Measurements from ENCODE around the gene SLC13A2. TPM values are rescaled to one million over a fixed set of nuclear protein-coding genes. Genes with fewer than 3 reads are reported as not detected.
"Not testable (repeated sequence)": the region's sequence is repeated elsewhere in the genome, so short reads cannot be mapped to it uniquely, and the experiment has no call there.

The SLC13A2 gene, protein sequence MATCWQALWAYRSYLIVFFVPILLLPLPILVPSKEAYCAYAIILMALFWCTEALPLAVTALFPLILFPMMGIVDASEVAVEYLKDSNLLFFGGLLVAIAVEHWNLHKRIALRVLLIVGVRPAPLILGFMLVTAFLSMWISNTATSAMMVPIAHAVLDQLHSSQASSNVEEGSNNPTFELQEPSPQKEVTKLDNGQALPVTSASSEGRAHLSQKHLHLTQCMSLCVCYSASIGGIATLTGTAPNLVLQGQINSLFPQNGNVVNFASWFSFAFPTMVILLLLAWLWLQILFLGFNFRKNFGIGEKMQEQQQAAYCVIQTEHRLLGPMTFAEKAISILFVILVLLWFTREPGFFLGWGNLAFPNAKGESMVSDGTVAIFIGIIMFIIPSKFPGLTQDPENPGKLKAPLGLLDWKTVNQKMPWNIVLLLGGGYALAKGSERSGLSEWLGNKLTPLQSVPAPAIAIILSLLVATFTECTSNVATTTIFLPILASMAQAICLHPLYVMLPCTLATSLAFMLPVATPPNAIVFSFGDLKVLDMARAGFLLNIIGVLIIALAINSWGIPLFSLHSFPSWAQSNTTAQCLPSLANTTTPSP
- polyA plus RNA-seq (2012; ENCODE audit: insufficient read depth, insufficient read length): not detected

GRCh38 chr17:28473542-28473941, at the start of gene SLC13A2:
TSS of gene SLC13A2 (plus strand) at chr17:28473644. CDS start at chr17:28473713, 69 bp downstream.
- no peak within 1 kb of the TSS for H3K4me3 ChIP-seq (ENCODE audit: low read length)
- DNase-seq (ENCODE audit: low read depth, low spot score): no peak

DNA sequence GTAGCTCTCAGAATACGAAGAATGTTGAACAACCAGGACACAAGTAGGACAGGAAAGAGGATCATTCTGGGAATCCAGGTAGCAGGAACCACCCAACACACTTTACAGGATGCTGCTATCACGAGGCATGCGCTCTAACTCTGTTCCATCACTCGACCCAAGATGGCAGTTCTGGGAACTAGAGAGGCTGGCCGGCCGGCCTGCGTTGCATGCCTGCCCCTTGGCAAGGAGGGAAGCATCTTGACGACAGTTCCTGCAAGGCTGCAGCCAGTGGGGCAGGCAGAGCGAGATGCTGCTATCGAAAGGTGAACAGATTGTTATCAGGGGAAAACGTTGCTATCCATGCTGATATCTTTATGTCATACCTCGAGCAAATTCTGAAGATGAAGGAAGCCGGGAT, 48.2 kb upstream of the SLC13A2 start:
- DNase-seq (ENCODE audit: low read depth, low spot score): no peak
- no peak overlapping the region for H3K4me3 ChIP-seq (ENCODE audit: low read length)

DNA sequence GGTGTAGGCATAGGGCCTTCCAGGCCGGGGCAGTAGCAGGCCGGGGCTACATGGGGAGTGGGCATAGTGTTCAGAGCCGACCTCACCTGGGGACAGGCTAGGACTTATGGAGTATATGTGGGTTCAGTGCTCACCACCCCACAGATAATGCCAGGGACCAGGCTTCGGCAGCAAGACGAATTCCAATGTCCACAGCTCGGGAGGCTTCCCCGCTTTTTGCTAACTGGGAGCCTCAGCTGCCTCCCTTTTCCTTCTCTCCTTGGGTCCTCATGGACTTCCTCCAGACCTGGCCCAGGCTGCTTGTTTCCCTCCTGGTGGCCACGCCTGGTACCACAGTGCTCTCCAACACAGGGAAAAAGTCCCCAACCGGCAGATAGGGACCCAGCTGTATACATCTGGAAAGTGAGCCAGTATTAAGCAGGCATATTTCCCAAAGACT, 47.3 kb upstream of the SLC13A2 start:
- no peak for DNase-seq (ENCODE audit: low read depth, low spot score)

DNA sequence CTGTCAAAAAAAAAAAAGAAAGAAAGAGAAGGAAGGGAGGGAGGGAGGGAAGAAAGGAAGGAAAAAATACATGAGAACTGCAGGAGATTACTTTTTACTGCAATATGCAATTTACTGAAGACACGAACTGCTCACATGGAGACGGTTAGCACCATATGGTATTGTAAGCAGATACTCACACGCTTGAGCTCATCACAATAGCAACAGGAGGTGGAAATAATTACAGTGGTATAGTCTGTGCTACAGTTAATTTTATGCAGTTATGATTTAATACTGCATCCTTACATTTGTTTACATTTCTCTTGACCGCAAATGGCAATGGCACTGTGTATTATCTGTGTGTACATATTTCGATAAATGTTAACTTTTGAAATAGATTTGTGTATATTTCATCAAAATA, 46.1 kb upstream of the SLC13A2 start:
- DNase-seq (ENCODE audit: low read depth, low spot score): no peak

More for the DNA sequence above, 47.3 kb upstream of the SLC13A2 start:
- no peak overlapping the region for H3K4me3 ChIP-seq (ENCODE audit: low read length)

DNA sequence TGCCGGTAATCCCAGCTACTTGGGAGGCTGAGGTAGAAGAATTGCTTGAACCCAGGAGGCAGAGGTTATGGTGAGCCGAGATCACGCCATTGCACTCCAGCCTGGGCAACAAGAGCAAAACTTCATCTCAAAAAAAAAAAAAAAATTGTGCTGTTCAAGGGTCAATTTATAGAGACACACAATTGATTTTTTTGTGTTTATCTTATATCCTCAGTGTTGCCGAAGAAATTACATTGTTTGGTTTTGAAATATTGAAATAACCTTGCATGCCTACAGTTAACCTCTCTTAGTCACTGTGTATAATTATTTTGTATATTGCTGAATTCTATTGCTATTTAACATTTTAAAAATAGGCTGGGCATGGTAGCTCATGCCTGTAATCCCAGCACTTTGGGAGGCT, 45.5 kb upstream of the SLC13A2 start:
- H3K4me3 ChIP-seq (ENCODE audit: low read length); DNase-seq (ENCODE audit: low read depth, low spot score): not testable (repeated sequence)

More for the DNA sequence above, 46.1 kb upstream of the SLC13A2 start:
- H3K4me3 ChIP-seq (ENCODE audit: low read length): no peak overlapping the region

- DNase-seq (ENCODE audit: low read depth, low spot score): no peak
- no peak overlapping the region for H3K4me3 ChIP-seq (ENCODE audit: low read length)
Observed at GRCh38 chr17:28433721-28434120, 39.7 kb upstream of the SLC13A2 start.

DNA sequence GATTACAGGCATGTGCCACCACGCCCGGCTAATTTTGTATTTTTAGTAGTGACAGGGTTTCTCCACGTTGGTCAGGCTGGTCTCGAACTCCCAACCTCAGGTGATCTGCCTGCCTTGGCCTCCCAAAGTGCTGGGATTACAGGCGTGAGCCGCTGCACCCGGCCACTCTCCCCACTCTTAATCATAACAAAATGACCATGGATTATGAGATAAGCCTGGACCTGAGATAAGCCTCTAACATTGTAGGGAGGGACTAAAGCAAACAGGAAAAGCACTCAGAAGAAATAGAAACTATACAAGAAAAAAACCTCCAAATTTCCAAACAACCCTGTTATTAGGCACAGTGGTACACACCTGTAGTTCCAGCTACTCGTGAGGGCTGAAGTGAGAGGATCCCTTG, 39.1 kb upstream of the SLC13A2 start:
- not testable (repeated sequence) for H3K4me3 ChIP-seq (ENCODE audit: low read length); DNase-seq (ENCODE audit: low read depth, low spot score)

GRCh38 chr17:28443901-28444638, 29.4 kb upstream of the SLC13A2 start:
- H3K4me3 ChIP-seq (ENCODE audit: low read length): no peak overlapping the region
- DNase-seq (ENCODE audit: low read depth, low spot score): no peak

DNA sequence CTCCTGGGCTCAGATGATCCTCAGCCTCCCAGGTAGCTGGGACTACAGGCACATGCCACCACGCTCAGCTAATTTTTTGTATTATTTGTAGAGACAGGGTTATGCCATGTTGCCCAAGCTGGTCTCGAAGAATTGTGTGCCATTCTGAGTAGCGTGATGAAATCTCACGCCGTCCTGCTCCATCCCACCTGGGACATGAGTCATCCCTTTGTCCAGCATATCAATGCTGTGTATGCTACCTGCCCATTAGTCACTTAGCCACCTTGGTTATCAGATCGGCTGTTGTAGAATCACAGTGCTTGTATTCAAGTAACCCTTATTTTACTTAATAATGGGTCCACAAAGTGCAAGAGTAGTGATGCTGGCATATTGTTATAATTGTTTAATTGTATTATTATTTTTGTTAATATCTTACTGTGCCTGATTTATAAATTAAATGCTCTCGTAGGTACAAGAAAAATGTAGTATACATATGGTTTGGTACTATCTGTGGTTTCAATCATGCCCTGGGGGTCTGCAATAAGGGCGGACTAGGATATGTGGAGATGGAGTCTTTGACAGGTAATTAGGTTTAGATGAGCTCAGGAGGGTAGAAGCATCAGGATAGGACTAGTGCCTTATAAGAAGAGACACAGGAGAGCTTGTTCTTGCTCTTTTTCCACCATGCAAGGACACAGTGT, 26.6 kb upstream of the SLC13A2 start:
- H3K4me3 ChIP-seq (ENCODE audit: low read length): no peak overlapping the region
- DNase-seq (ENCODE audit: low read depth, low spot score): no peak

DNA sequence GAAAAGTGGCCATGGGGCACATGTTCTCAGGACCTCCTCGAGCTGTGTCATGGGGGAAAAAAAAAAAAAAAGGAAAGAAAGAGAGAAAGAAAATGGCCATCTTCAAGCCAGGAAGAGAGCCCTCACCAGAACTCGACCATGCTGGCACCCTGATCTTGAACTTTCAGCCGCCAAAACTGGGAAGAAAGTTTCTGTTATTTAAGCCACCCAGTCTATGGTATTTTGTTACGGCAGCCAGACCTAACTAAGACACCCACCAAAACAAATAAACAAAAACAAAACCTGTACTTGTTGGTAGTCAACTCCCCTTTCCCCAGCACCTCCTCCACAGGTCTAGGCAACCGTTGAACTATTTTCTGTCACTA, 26.1 kb upstream of the SLC13A2 start:
- DNase-seq (ENCODE audit: low read depth, low spot score): no peak
- no peak overlapping the region for H3K4me3 ChIP-seq (ENCODE audit: low read length)

- no peak for DNase-seq (ENCODE audit: low read depth, low spot score)
- no peak overlapping the region for H3K4me3 ChIP-seq (ENCODE audit: low read length)
Observed at GRCh38 chr17:28449859-28450258, 23.6 kb upstream of the SLC13A2 start.

GRCh38 chr17:28457890-28458289, 15.6 kb upstream of the SLC13A2 start:
- no peak for DNase-seq (ENCODE audit: low read depth, low spot score)
- no peak overlapping the region for H3K4me3 ChIP-seq (ENCODE audit: low read length)

GRCh38 chr17:28458881-28459280, 14.6 kb upstream of the SLC13A2 start:
- not testable (repeated sequence) for DNase-seq (ENCODE audit: low read depth, low spot score); H3K4me3 ChIP-seq (ENCODE audit: low read length)

DNA sequence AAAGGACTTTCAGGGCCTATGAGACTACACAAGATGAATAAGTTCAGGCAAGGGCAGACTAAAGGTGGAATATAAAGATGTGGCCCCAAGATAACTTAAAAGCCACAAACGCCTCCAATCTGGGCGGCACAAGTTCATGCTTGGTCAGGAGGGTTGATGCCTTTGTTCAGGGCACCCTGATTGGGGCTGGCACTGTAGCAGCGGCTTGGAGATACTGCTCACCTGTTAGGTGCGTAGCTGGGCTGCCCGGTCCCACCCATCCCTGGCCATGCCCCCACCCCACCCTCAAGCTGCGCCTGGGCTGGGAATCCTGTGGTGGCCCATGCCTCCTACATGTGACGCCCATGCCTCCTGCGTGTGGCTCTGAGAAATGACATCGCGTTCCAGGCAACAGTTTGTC, 12.5 kb upstream of the SLC13A2 start:
- DNase-seq (ENCODE audit: low read depth, low spot score): no peak
- H3K4me3 ChIP-seq (ENCODE audit: low read length): no peak overlapping the region

- no peak overlapping the region for H3K4me3 ChIP-seq (ENCODE audit: low read length)
- no peak for DNase-seq (ENCODE audit: low read depth, low spot score)
Observed at GRCh38 chr17:28466001-28466400, 7.4 kb upstream of the SLC13A2 start.

- DNase-seq (ENCODE audit: low read depth, low spot score): no peak
- H3K4me3 ChIP-seq (ENCODE audit: low read length): no peak overlapping the region
Observed at GRCh38 chr17:28466521-28467048, 6.9 kb upstream of the SLC13A2 start.

DNA sequence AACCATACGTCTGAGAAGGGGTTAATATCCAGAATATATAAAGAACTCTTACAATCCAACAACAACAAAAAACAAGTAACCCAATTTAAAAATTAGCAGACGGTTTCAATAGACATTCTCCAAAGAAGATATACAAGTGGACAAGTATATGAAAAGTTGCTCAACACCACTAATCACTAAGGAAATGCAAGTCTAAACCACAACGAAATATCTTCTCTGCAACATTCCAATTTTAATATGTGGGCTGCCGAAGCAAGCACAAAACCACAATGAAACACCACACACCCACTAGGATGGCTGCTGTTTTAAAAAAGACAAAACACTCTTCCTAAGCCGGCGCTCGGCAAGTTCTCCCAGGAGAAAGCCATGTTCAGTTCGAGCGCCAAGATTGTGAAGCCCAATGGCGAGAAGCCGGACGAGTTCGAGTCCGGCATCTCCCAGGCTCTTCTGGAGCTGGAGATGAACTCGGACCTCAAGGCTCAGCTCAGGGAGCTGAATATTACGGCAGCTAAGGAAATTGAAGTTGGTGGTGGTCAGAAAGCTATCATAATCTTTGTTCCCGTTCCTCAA, 5.9 kb upstream of the SLC13A2 start:
- DNase-seq (ENCODE audit: low read depth, low spot score): peak; percentile 14
- H3K4me3 ChIP-seq (ENCODE audit: low read length): no peak overlapping the region

DNA sequence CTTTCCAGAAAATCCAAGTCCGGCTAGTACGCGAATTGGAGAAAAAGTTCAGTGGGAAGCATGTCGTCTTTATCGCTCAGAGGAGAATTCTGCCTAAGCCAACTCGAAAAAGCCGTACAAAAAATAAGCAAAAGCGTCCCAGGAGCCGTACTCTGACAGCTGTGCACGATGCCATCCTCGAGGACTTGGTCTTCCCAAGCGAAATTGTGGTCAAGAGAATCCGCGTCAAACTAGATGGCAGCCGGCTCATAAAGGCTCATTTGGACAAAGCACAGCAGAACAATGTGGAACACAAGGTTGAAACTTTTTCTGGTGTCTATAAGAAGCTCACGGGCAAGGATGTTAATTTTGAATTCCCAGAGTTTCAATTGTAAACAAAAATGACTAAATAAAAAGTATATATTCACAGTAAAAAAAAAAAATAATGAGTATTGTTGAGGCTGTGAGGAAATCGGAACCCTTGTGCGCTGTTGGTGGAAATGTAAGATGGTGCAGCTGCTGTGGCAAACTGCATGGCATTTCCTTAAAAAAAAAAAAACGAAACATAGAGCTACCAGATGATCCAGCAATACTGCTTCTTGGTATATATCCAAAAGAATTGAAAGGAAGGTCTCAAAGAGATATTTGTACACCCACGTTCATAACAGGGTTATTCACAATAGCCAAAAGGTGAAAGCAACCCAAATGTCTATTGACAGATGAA, 5.3 kb upstream of the SLC13A2 start:
- H3K4me3 ChIP-seq (ENCODE audit: low read length); DNase-seq (ENCODE audit: low read depth, low spot score): not testable (repeated sequence)
